OCI-M1 (cell line): ENCODE measurements around the gene DPM1.

ENCODE experiments used
- DNase-seq: peaks from one replicate; lab custom pipeline; 2025; lab: John Stamatoyannopoulos, UW

Gene DPM1

DNA sequence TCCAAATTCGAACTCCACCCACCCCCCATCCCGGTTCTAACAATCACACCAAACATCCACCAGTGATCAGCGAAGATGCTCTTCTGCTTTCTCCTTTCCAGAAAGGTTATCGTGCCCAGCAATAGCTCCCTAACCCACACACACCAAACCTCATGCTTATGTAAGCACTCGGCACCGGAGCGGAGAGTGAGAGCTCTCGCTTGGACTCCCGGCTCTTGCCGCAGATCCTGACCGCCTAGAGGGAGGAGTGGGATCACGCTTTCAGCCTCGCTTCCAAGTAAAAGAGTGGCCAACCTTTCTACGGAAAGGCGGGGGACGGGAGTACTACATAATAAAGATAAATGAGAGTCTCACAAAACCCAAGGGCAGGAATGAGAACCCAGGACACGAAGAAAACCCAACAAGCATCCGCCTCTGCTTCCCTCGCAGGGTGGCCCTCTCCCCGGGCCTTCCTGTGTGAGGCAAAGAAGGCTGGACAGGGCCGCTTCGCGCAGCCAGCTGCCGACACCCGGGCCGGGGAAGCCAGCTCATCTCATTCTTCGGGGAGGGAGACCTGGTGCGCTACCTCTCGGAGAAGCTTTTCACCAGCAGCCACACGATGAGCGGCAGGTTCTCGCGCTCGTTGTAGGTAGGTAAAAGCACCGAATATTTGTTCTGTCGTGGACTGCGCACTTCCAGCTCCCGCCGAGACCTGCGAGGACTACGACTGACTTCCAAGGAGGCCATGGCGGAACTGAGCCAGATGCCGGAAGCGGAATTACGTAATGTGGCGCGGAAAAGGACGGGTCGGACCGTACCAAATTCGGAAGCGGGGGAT lies at the start of gene DPM1:
Gene DPM1 (minus strand): TSS at position 735 of the 817 bp plus-strand sequence. CDS start 9 bp downstream, at position 726.
- peak; percentile 97 for DNase-seq

DNA sequence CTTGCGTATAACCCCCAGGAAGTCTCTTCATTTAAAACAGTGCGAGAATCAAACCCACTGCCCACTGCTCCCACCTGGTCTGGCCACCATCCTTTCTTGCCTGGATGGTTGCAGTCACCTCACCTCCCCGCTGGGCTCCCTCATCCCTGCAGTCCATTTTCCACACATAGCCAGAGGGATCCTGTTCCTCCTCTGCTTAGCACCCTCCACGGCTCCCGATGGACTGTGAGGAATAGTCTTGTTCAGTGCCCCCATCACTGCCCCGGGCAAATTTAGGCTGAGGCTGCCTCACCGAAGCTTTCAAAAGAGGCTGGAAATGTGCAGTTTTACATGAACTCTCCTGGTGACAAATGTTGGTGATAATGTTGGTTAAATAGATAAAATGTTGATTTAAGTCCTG lies 46.9 kb upstream of the DPM1 start:
- DNase-seq = no peak

DNA sequence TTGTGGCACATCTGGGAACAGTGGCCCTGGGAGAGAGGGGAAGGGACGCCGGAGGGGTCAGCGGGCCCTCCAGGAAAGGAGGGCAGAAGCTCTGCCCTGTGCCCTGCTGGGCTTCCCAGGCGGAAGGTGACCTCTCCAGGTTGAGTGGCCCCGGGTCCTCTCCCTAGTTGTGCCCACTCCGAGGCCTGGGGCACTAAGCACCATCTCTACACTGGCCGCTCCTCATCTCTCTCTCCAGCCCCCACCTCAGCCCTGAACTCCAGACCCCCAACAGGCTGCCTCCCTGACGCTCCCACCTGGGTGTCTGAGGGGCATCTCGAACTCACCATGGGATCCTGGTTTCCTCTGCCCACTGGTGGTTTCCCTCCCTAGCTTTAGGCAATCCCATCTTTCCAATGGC lies 46.4 kb upstream of the DPM1 start:
- DNase-seq = no peak

DNA sequence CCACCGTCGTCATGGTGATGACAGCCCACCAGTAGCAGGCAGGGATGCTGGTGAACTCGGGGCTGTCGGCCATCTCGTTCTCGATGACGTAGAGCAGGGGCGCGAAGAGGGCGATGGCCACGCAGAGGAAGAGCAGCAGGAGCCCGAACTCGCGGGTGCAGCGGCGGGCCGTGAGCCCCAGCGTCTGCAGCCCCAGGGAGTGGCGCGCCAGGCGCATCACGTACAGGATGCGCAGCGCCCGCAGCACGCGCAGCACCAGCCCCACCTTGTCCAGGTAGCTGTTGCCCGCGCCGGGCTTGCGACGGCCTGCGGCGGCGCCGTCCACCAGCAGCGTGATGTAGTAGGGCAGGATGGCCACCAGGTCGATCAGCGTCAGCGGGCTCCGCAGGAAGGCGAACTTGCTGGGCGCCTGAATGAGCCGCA lies 46.0 kb upstream of the DPM1 start:
- DNase-seq = no peak

GRCh38 chr20:51003753-51004152 lies 45.4 kb upstream of the DPM1 start:
- no peak for DNase-seq

- DNase-seq = no peak
Observed at GRCh38 chr20:51002633-51003032, 44.3 kb upstream of the DPM1 start.

DNA sequence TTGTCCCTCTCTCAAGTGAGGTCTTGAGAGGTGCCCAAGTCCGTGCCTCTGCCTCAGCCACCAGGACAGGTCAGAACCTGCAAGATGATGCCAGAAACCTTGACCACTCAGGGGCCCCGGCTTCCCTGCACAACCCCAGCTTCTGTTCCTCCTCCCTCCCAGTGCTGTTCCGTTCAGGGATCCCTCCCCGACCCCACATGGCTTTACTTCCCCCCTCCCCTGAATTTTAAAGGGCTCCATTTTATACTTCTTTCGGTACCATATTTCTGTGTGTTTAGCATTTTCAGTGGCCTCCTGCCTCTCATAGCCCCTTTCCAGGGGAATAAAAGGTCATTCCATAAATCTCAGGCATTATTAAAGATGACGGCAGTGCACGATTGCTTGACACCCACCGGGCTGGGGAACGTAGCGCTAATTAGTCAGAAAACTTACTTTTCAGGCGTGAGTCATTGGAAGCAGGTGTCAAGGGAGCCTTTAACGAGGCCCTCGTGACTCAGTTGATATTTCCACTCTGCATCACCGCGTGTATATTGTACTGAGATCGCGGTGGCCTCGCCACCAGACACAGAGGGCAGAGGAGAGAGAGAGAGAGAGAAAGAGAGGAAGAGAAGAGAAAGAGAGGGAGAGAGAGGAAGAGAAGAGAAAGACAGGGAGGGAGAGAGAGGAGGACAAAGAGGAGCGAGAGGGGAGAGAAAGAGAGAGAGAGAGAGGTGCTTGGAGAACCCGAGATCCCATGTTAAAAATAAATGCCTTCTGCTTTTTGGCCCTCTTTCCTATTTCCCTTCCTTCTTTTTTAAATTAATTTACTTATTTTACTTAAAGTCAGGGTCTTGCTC lies 43.3 kb upstream of the DPM1 start:
- DNase-seq = no peak

DNA sequence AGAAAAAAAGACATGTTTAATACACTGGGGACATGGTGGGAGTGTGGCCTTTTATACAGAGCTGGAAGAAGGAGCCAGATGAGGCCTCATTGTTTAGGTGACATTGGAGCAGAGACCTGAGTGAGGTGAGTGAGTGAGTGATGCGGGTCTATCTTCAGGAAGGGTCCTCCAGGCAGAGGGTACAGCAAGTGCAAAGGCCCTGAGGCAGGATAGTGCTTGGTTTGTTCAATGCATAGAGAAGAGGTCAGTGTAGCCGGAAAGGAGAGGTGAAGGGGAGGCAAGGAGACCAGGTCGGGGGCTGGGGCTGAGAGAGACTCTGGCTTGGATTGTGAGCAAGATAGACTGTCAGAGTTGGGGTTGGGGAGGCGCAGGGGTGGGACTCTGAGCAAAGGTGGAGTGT lies 41.0 kb upstream of the DPM1 start:
- DNase-seq = no peak

GRCh38 chr20:50996901-50997865 lies 38.9 kb upstream of the DPM1 start:
- no peak for DNase-seq

DNA sequence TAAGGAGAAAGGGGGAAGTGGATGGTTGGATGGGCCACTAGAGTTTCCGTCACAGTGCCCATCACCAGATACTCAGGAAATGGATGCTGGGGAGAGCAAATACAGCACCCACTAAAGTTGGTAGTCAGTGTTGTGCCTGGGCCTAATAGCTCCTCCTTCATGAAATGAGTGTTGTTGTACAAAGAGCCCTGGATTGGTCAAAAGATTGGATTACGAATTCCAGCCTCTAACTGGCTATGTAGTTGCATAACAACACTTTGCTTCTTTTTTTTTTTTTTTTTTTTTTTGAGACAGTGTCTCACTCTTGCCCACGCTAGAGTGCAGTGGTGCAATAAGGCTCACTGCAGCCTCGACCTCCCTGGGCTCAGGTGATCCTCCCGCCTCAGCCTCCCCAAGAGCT lies 37.2 kb upstream of the DPM1 start:
- DNase-seq = no peak

GRCh38 chr20:50993876-50994275 lies 35.5 kb upstream of the DPM1 start:
- no peak for DNase-seq

DNA sequence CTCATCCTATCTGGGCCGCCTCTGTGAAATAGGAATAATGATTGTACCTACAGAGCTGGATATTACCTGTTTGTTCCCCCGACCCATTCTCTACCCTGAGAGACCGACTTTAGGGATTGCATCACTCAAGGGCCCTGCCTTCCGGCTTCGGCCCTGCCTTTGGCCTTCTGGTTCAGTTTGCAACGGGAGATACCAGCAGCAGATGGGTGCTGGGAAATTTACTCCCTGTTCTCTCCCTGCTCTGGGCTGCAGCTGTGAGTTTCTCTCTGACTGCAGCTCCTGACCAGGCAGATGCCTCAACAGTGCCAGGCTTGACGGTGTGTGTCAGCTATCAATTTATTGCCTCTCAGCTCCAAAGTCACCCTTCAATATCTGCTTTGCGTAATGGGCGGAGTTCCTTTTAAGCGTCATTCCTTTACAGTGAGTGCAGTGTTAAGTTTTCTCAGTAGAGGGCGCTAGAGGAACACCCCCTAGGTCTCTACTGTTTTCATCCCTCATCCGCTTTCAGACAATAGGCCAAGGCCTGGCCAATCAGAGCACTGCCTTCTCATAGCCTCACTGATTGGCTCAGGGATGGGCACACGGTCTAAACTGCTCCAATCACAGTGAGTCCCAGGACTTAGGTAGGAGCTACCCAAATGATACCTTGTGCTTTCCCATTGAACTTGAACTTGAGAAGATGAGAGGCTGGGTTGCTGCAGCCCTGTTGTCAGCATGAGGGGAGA lies 34.6 kb upstream of the DPM1 start:
- peak; percentile 84 for DNase-seq

GRCh38 chr20:50992336-50992732 lies 34.0 kb upstream of the DPM1 start:
- DNase-seq = no peak

DNA sequence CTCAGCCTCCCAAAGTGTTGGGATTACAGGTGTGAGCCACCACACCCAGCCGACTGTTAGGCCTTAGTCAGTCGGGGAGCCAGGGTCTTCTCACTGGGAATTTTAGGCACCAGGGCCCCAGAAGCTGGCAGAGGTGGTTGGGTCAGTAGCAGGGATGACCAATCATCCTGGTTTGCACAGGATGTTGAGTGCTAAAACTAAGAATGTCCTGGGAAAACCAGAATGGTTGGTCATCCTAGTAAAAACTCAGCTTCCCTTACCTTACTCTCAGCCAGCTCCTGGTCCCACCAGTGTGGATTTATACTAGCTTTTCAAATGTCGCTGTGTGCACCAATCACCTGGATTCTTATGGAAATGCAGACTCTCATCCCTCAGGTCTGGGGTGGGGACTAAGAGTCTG lies 32.7 kb upstream of the DPM1 start:
- DNase-seq = no peak

DNA sequence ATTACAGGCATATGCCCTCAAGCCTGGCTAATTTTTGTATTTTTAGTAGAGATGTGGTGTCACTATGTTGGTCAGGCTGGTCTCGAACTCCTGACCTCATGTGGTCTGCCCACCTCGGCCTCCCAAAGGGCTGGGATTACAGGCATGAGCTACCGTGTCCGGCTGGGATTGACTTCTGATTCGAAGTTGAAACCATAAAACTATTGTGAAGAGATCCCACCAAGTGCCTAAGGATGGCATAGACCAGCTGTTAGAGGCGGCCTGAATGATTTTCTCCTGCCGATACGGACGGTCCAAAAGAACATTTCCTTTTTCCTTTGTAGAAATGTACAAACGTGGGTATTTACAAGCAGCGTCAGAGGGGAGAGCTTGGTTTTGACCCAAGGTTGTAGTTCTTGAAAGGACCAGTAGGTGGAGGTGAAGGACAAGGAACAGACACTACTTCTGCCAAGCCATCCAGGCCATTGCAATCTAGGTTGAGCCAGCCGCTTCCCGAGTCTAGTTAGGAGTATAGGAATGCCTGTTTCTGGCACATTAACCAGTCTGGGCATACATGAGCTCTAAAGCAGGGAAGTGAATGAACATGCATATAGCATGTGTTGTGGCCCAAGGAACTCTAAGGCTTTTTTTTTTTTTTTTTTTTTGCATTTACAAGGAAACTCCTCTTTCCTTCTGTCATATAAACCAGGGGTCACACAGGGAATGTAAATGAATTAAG lies 29.3 kb upstream of the DPM1 start:
- DNase-seq = peak; percentile 89

DNA sequence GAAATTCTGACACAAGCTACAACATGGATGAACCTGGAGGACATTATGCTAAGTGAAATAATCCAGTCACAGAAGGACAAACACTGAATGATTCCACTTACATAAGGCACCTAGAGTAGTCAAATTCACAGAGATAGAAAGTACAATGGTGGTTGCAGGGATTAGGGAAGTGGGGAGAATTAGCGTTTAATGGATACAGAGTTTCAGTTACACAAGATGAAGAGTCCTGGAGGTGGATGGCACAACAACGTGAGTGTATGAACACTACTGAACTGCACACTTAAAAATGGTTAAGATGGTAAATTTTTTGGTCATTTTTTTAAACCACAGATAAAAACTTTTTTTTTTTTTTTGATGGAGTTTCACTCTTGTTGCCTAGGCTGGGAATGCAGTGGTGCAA lies 25.0 kb upstream of the DPM1 start:
- DNase-seq = no peak

GRCh38 chr20:50982363-50982762 lies 24.0 kb upstream of the DPM1 start:
- no peak for DNase-seq

DNA sequence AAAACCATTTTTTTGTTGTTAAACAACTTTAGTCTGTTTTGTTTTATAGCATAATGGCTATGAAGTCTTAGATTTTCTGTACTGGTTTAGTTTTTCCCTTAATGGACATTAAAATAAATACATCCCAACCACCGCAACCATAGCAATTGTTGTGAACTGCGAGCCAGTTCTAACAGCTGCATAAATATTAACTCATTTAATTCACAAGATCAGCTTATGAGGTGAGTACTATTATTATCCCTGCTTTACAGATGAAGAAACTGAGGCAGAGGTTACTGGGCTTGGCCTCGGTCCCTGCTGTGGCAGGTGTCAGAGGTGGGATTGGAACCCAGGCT lies 23.3 kb upstream of the DPM1 start:
- no peak for DNase-seq

- DNase-seq = peak; percentile 78
Observed at GRCh38 chr20:50980851-50981713, 22.8 kb upstream of the DPM1 start.
